ENCODE data around the gene SPP2.

SPP2 gene

DNA sequence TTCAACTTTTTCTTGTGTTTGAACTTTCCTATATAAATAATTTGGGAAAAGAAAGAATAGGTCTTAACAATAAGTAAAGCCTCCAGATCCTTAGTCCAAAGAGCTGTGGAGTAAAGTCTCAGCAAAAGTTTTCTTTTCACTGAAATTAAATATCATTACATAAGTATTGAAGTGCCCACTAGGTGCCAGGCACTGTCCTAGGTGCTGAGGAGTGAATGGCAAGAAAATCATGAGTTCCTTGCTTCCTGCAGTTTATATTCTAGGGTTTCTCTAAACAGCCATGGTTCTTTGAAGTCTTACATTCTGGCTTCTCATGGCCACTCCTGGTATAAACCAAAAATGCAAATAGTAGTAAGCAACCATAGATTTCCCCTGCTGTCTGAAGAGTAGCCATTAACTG is 59.7 kb downstream of the SPP2 start:
- no peaks in the 10 kb centered on the region for H3K36me3 ChIP-seq (ENCODE audit: control insufficient read depth in 2 of 2, insufficient read depth in 2 of 2, low read length in 2 of 2)
- H3K9ac ChIP-seq (ENCODE audit: low read depth in 1 of 2, low read length in 2 of 2), result no peak overlapping the region
- H3K27me3 ChIP-seq (ENCODE audit: control insufficient read depth in 2 of 2, insufficient read depth in 2 of 2, low read length in 2 of 2), result no peaks in the 10 kb centered on the region
- no peak overlapping the region for H3K4me3 ChIP-seq (ENCODE audit: low read length in 2 of 2)
- no peaks in the 10 kb centered on the region for H3K4me1 ChIP-seq (ENCODE audit: control insufficient read depth in 2 of 2, insufficient read depth in 2 of 2, low read length in 2 of 2)
- peaks cover 0 to 2% of the 10 kb centered on the region in 2 donors for H3K9me3 ChIP-seq (ENCODE audit: control insufficient read depth in 2 of 2, low read length in 2 of 2)
- H3K27ac ChIP-seq (ENCODE audit: low read depth in 2 of 2, low read length in 2 of 2), result no peak overlapping the region

DNA sequence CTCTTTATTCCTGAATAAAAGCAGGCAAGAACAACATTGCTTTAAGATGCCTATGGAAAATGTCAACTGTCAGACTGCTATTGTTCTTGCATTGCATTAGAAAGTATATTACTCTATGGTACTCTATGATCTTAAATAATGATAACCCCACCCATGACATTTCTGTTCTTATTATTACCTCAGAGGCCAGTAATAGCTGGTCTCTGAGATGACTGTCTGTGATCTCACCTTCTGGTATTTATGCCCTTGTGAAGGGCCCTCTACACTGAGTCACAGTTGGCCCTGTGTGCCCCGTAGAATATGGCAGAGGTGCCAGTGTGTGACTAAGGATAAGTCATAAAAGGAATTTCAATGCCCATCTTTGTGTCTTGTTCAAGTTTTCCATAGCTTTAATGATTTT is 61.0 kb downstream of the SPP2 start:
- H3K4me1 ChIP-seq (ENCODE audit: control insufficient read depth in 2 of 2, insufficient read depth in 2 of 2, low read length in 2 of 2), result no peaks in the 10 kb centered on the region
- no peak overlapping the region for H3K9ac ChIP-seq (ENCODE audit: low read depth in 1 of 2, low read length in 2 of 2)
- H3K9me3 ChIP-seq (ENCODE audit: control insufficient read depth in 2 of 2, low read length in 2 of 2), result peaks cover 0 to 2% of the 10 kb centered on the region in 2 donors
- no peak overlapping the region for H3K4me3 ChIP-seq (ENCODE audit: low read length in 2 of 2)
- H3K36me3 ChIP-seq (ENCODE audit: control insufficient read depth in 2 of 2, insufficient read depth in 2 of 2, low read length in 2 of 2), result no peaks in the 10 kb centered on the region
- no peaks in the 10 kb centered on the region for H3K27me3 ChIP-seq (ENCODE audit: control insufficient read depth in 2 of 2, insufficient read depth in 2 of 2, low read length in 2 of 2)
- H3K27ac ChIP-seq (ENCODE audit: low read depth in 2 of 2, low read length in 2 of 2), result no peak overlapping the region

- H3K9ac ChIP-seq (ENCODE audit: low read depth in 1 of 2, low read length in 2 of 2), result no peak overlapping the region
- H3K4me1 ChIP-seq (ENCODE audit: control insufficient read depth in 2 of 2, insufficient read depth in 2 of 2, low read length in 2 of 2), result no peaks in the 10 kb centered on the region
- H3K36me3 ChIP-seq (ENCODE audit: control insufficient read depth in 2 of 2, insufficient read depth in 2 of 2, low read length in 2 of 2), result no peaks in the 10 kb centered on the region
- H3K9me3 ChIP-seq (ENCODE audit: control insufficient read depth in 2 of 2, low read length in 2 of 2), result no peaks in the 10 kb centered on the region
- no peaks in the 10 kb centered on the region for H3K27me3 ChIP-seq (ENCODE audit: control insufficient read depth in 2 of 2, insufficient read depth in 2 of 2, low read length in 2 of 2)
- H3K27ac ChIP-seq (ENCODE audit: low read depth in 2 of 2, low read length in 2 of 2), result no peak overlapping the region
- no peak overlapping the region for H3K4me3 ChIP-seq (ENCODE audit: low read length in 2 of 2)
Observed at GRCh38 chr2:234116010-234116409, 65.5 kb downstream of the SPP2 start.

- no peaks in the 10 kb centered on the region for H3K9me3 ChIP-seq (ENCODE audit: control insufficient read depth in 2 of 2, low read length in 2 of 2)
Observed at GRCh38 chr2:234121999-234122398, 71.5 kb downstream of the SPP2 start.

DNA sequence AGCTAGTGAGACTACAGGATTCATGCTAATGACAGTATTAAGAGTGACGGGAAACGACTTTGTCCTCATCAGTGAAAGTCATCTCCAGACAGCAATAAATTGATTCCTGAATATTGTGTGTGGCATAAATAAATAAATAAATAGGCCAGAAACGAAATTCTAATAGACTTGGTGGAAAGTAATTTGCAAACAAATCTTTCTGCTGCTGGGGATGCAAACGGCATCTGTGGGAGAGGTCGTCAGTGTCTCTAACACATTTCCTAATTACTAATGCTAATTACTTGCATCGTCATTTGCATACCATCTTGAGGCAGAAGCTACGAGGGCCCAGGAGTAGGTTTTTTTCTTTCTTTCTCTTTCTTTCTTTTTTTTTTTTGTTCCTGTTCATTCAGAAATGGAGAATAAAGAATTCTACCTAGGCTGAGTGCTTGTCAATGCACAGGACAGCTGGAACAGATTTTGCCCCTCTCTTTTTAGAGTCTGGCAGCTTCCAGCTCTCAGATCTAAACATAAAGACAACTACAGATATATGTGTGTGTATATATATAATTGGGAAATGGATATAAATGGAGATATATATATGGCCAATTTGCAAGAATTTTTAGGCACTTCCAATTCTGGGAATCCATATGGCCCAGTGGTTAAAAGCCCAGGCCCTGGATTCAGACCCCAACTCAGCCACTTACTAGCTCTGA is 75.1 kb downstream of the SPP2 start:
- Histone ChIP-seq H3K9me3 (ENCODE audit: control insufficient read depth in 2 of 2, low read length in 2 of 2) (no peaks in the 10 kb centered on the region), H3K36me3 (ENCODE audit: control insufficient read depth in 2 of 2, insufficient read depth in 2 of 2, low read length in 2 of 2) (no peaks in the 10 kb centered on the region), H3K4me1 (ENCODE audit: control insufficient read depth in 2 of 2, insufficient read depth in 2 of 2, low read length in 2 of 2) (no peaks in the 10 kb centered on the region), H3K27me3 (ENCODE audit: control insufficient read depth in 2 of 2, insufficient read depth in 2 of 2, low read length in 2 of 2) (no peaks in the 10 kb centered on the region), H3K27ac (ENCODE audit: low read depth in 2 of 2, low read length in 2 of 2) (no peak overlapping the region), H3K9ac (ENCODE audit: low read depth in 1 of 2, low read length in 2 of 2) (no peak overlapping the region), H3K4me3 (ENCODE audit: low read length in 2 of 2) (no peak overlapping the region)

More at GRCh38 chr2:234121999-234122398, 71.5 kb downstream of the SPP2 start:
- Histone ChIP-seq H3K36me3 (ENCODE audit: control insufficient read depth in 2 of 2, insufficient read depth in 2 of 2, low read length in 2 of 2) (no peaks in the 10 kb centered on the region), H3K27me3 (ENCODE audit: control insufficient read depth in 2 of 2, insufficient read depth in 2 of 2, low read length in 2 of 2) (no peaks in the 10 kb centered on the region), H3K4me1 (ENCODE audit: control insufficient read depth in 2 of 2, insufficient read depth in 2 of 2, low read length in 2 of 2) (no peaks in the 10 kb centered on the region), H3K27ac (ENCODE audit: low read depth in 2 of 2, low read length in 2 of 2) (no peak overlapping the region), H3K4me3 (ENCODE audit: low read length in 2 of 2) (no peak overlapping the region), H3K9ac (ENCODE audit: low read depth in 1 of 2, low read length in 2 of 2) (no peak overlapping the region)

DNA sequence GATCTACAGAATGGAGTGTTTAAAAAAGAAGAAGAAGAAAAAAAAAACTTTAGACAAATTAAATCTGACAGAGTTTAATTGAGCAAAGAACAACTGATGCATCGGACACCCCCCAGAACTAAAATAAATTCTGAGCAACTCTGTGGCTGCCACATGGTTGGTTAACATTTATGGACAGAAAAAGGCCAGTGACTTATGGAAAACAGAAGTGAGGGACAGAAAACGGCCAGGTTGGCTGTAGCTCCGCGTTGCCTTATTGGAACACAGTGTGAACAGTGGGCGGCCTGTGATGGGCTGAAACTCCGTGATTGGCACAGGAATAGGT is 75.6 kb downstream of the SPP2 start:
- no peaks in the 10 kb centered on the region for H3K4me1 ChIP-seq (ENCODE audit: control insufficient read depth in 2 of 2, insufficient read depth in 2 of 2, low read length in 2 of 2)
- no peaks in the 10 kb centered on the region for H3K27me3 ChIP-seq (ENCODE audit: control insufficient read depth in 2 of 2, insufficient read depth in 2 of 2, low read length in 2 of 2)
- no peaks in the 10 kb centered on the region for H3K36me3 ChIP-seq (ENCODE audit: control insufficient read depth in 2 of 2, insufficient read depth in 2 of 2, low read length in 2 of 2)
- H3K27ac ChIP-seq (ENCODE audit: low read depth in 2 of 2, low read length in 2 of 2), result no peak overlapping the region
- no peak overlapping the region for H3K4me3 ChIP-seq (ENCODE audit: low read length in 2 of 2)
- no peaks in the 10 kb centered on the region for H3K9me3 ChIP-seq (ENCODE audit: control insufficient read depth in 2 of 2, low read length in 2 of 2)
- no peak overlapping the region for H3K9ac ChIP-seq (ENCODE audit: low read depth in 1 of 2, low read length in 2 of 2)
